Hypothalamus (tissue), 51 donors: ENCODE data around the gene GRM7.

Experiments
- DNase-seq, 51 donors: peaks; one replicate each; lab custom pipeline; 2025; lab: John Stamatoyannopoulos, UW

Gene GRM7

DNA sequence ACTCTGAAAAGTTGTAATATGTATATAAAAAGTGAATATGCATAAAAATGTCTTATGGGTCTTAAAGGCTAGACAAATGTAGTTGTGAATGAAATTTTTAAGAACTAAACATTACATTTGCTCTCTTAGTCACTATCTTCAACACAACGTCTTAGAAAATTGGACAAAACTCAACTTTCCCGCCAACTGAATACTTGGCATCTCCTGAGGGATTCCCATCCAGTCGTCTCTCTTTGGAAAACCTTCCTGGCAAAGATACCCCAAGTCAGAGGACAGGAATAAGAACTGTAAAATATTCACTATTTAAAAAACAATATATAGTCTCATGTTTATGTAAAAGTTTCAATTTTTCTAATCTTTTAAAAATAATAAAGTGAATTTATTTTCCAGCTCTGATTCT lies 354.8 kb downstream of the GRM7 start:
- no peak for DNase-seq

DNA sequence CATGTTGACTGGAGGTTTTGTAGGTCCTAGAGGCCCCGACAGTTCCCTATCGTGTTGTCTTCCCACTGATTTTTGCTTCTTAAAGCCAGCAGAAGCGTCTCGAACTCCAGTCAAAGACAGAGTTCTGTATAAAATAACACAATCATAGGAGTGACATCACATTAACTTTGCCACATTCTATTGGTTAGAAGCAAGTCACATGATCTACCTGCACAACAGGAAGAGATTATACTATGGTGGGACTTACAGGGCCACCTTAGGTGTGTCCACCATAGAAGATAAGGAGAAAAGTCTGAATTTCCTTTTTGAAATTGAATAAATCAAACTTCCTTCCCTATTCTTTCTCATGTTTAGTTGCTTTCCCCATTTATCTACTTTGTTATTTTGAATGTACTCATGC lies 365.5 kb downstream of the GRM7 start:
- DNase-seq, result no peak

DNA sequence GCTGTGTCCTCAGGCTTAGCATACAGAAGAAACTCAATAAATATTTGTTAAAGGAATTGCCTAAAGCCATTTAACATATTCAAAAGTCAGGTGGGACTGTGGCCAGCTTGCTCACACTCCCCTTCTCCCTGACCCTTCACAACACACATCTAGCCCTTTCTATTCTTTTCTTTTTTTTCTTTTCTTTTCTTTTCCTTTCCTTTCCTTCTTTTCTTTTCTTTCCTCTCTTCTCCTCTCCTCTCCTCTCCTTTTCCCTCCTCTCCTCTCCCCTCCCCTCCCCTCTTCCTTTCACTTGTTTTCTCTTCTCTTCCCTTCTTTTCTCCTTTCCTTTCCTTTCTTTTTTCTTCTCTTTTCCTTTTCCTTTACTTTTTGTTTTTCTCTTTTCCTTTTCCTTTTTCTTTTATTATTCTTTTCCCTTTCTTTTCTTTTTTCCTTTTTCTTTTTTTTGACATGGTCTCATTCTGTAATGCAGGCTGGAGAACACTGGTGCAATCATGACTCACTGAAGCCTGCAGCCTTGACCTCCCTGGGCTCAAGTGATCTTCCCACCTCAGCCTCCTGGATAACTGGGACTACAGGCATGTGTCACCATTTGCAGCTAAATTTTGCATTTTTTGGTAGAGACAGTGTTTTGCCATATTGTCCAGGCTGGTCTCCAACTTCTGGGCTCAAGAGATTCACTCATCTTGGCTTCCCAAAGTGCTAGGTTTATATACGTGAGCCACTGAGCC lies 377.8 kb downstream of the GRM7 start:
- no peak for DNase-seq

DNA sequence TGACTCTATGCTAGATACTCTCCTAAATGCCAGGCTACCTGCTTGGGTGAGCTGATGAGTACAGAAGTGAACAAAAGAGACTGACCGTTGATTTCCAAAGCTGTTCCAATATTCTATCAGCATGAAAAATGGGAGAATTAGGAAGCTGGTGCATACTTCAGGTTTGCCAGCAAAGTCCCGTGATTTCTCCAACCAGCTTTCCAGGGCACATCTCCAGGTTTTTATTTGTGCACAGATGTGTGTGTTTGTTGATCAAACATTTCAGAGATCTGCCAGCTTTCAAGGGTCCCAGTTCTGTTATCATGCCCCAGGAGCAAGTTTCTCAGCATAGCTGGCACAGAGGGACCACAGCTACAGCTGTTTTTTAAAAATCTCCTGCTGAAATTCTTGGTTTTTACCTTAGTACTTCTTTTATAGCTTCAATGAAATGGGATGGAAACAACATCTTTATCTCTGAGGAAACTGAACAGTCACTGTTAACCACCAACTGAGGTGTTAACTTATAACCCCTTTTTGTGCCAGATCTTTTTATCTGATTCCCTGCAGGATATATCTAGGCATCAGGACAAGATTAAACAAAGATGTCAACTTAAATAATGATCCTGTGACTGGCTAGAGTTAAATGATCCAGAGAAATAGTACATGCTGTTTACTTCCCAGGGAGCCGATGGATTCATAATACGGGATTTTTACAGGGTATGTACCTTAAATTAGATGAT lies 380.8 kb downstream of the GRM7 start:
- DNase-seq, result no peak

DNA sequence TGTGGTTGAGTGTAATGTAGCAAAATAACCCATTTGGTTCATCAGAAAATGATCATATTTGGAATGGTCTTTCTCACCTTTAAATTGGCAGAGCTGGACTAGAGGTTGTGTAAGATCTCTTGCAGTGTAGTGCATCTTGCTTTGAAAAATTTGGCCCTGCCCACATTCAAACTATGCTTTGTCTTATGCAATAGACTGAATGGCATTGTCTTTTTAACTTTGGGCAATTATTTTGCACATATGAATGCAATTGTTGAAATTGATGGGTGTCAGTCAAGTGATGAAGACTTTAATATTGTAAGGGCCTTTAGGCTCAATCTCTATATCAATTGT lies 381.4 kb downstream of the GRM7 start:
- DNase-seq, result no peak

DNA sequence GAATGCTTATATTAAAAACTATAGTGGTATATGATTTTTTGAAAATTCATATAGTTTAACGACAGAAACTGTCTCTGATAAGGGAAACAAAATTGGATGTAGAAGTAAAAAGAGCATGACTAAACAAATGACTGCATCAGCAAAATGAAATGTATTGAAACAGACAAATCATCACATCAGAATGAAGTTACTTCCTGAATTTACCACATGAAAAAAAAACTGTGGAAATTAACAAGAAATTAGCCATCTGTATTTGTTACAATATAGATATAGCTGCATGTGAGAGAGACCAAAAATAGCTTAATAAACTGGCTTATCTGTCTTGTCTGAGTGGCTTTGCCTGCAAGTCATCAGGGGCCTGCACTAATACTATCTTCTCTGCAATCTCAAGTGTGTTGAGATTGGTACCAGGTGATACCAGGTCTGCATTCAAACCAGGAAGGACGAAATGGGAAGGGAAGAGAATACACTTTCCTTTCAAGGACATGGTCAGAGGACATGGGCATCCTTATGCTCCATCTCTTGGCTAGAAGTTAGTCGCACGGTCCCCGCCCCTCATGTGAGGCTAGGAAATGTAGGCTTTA lies 388.7 kb downstream of the GRM7 start:
- no peak for DNase-seq

DNA sequence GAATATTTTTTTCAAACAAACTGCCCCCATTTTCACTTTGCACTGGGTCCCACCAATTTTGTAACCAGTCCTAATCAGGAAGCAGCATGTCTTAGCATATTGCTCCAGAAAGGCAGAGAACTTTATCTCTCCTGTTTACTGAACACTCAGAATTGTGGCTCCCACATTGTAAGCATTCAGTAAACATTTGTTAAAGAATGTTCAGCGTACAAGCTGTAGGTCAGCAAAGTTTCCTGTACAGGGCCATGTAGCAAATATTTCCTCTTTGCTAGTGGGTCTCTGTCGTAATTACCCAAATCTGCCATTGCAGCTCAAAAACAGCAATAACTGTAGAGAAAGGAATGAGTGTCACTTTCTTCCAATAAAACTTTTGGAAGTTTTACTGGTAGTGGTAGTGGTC lies 393.3 kb downstream of the GRM7 start:
- DNase-seq, result no peak

DNA sequence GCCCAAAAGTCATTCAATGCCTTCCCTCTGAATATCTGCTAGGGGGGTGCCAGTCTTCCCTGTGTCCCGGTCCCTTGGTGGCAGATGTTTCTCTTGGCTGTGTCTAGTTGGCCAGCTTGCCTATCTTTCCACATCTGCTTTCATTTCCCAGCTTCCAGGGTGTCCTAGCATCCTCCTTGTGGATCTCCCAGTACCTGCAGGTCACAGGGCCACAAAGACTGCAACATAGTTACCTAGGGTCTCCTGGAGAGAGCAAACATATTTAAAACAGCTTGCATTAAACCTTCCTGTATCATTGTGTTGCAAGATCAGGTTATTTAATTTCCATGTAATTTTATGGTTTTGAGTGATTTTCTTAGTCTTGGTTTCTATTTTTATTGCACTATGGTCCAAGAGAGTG lies 400.1 kb downstream of the GRM7 start:
- no peak for DNase-seq

DNA sequence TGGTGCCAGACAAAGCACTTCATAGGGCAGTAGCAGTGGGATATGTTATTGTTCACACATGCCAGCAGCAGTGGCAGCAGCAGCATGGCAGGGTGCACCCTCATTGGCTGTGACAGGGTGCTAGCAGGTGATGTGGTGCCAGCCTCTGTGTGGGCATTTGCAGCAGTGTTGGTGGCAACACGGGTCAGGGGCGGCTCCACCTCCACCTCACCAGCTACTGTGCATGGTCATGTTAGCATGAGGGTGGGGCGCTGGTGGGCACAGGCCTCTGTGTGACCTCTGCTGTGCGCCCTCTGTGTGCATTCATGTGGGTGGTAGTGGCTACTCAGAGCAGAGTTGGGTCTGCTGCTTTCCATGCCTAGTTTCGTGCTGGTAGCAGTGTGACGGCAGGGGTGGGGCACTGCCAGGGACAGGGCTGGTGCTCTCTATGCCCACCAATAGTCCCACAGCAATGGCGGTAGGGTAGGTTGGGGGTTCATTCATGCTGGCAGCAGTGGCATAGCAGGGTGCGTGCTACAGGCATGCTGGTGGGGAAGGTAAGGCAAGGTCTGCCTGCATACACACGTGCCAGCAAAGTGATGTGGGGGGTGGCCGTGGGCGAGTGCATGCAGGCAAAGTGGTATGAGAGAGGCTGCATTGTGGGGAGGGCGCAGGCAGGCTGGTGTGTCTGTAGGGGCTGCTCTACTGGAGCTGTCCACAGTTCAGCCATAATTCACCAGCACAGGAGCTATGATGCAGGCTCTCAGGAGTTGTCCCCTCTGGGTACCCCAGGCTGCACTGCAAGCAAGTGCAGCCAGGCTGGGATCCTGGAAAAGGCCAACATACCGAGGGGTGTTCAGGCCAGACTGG lies 402.7 kb downstream of the GRM7 start:
- DNase-seq, result peak in 1 of 51 donors; percentile 1

DNA sequence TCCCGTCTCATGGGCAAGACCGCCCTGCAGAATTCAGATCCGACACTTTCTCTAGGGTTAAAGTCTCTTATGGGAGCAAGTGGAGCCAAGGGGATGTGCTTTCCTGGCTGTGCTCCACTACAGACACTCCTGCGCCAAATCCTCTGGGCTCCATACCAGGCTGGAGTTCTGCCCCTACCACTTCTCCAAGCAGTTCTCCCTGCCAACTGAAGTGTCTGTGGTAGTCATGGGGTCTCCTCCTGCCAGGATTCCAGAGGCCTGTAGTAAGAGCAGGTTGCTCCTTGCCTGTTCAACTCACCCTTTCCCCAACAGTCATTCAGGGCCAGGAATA lies 403.2 kb downstream of the GRM7 start:
- no peak for DNase-seq

DNA sequence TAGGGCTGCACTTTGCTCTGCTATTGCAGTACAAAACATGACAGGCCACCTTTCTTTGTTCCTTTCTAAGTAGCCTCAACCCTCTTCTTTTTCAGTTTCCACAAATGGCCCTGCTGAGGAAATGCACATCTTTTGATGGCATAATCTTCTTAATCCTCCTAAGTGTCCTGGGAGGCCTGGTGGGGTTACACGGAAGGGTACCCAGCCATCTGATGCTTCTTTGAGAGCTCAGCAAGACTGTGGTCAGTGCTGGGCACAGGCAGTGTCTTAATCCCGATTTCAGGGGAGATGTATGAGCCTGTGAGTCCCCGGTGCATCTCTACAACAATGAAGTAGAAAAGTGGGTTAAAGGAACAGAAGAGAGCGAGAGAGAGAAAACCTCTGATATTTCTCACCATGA lies 404.8 kb downstream of the GRM7 start:
- DNase-seq, result no peak

DNA sequence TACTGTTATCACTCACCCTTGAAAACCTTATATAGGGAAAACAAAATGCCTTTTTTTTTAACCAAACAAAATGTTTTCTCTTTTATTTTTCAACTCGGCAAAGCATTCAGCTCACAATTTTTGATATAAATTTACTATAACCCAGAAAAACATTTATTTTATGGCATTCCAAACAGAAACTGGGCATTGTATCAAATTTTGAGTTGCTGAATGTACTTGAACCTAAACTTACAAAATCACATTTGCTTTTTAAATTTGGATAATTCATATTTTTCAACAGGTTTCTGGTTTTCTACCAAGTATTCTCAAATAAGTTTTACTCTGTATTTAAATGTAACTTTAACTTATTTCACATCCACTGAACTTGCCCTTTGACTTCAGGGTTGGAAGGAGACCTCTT lies 405.6 kb downstream of the GRM7 start:
- DNase-seq, result no peak

DNA sequence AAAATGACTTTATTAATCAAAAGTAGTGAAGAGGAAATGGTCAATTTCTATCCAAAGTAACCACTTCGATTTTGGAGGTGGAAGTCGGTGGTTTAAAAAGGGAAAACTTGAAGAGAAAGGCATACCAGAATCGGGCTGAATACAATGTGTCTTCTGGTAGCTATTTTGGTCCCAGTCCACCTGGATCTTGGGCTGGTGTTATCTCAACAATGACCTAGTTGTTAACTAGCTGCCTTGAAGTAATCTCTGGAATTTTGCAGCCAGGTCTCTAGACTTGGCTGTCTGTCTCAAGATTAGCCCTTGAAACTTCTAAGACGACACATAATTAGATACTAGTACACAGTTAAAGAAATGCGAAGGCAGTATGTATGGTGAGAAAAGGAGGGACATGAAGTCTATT lies 409.8 kb downstream of the GRM7 start:
- DNase-seq, result no peak

DNA sequence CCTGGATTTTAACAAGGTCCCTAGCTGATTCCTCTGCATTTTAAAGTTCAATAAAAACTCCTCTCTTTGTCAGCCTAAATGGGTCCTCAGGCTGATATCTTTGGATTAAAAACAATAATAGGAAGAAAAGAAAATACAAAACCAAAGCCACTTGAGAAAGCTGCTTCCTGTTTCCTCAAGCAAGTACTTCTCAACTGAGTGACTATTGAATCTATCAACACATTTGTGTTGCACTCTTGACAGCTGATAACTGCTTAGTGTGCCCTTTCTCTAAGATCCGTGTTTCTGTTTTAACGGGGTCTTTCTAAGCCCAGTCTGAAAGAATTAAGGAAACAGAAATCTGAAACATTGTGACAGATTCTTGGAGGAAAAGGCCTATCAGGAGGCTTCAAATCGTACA lies 410.7 kb downstream of the GRM7 start:
- DNase-seq, result no peak

DNA sequence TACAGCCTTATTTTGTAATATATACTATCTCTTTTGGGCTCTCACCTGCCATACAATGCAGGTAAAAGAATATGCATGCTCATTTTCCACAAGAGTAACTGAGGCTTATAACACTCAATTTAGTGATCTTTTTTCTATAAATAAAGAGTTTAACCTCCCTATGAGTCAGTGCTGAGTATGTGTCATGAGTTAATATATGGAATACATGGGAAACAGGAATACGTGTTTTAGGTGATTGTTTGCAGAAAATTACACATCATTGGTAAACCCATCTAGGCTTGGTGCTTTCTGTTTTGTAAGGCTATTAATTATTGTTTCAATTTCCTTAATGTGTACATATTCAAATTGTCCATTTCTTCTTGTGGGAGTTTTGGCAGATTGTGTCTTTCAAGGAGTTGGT lies 411.3 kb downstream of the GRM7 start:
- no peak for DNase-seq

DNA sequence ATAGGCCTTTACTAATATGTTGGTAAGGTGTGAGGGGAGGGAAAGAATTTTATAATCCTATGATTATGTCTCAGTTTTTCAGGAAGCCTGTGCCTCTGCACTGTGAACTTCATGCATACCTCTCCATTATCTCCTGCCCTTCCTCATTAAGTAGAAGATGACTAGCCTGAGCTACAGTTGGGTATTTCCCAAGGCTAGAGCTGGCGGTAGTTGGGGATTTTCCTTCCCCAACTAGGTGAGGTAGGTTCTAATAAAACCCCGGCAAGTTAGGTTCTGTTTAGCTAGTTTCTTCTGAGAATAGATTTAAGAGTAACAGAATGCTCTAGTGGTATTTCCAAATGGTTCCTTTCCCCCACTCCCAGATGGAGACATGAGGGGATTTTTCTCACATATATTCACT lies 414.5 kb downstream of the GRM7 start:
- no peak for DNase-seq

DNA sequence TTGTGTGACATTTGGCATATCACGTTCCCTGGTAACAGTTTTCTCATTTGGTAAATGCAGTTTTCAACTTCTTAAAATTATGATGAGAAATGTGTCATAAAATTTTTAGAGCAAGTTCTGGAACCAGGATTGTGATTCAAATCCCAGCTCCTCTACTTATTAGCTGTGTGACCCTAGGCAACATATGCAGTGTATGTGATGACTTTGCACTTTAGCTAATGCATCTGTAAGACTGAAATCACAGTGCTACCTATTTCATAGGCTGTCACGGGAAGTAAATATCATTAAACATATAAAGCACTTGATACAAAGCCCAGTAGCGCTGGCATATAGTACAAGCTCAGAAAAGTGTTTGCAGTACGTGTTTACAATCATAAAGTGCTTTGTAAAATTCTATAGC lies 419.4 kb downstream of the GRM7 start:
- no peak for DNase-seq

DNA sequence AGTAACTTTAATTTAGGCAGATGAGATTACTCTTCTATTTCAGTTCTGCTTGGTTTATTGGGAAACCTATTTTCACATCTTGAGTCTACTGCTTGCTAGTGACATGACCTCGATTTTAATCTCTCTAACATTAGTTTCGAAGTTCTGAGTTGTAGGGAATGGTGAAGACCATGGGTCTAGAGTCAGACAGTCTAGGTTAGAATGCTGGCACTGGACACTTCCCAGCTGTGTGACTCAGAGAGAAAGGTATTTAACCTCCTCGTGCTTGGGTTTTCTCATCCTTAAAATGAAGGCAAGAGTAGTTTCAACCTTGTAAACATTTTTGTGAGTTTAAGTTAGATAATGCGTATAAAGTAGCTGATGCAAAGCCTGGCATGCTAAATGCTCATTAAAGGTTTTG lies 422.1 kb downstream of the GRM7 start:
- no peak for DNase-seq

DNA sequence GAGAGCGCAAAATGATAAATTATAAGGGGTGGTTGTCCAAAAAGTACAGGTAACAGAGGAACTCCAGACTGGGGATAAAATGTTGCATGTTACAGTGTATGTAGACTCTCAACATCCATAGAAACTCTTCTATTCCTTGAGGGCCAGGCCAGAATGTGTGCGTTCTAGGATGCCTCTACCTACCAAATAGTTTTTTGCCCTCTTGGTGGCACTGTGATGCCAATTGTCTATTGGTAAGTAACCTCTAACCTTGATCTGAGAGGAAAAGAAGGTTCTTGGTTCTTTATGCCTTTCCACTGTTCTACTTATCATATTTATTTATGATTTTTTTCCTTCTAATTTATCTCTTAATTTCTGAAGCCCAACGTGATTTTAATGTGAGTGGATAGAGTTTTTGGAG lies 424.6 kb downstream of the GRM7 start:
- no peak for DNase-seq

DNA sequence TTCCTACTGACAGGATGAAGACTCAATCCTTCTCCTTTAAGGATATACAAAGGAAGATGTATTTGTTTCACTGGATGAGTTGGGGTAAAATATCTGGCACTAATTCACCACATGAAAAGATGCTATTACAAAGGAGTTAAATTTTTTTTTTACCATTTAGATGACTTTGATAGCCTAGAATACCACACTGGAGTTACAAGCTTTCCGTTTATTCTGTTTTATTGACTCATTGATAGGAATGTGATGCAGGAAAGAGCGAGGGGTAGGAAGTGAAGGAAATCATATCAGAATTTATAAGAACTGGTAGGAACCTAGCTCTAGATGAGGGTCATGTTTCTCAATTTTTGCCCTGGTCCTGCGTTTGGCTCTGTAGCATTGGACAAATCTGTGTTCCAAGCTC lies 427.2 kb downstream of the GRM7 start:
- DNase-seq, result no peak

DNA sequence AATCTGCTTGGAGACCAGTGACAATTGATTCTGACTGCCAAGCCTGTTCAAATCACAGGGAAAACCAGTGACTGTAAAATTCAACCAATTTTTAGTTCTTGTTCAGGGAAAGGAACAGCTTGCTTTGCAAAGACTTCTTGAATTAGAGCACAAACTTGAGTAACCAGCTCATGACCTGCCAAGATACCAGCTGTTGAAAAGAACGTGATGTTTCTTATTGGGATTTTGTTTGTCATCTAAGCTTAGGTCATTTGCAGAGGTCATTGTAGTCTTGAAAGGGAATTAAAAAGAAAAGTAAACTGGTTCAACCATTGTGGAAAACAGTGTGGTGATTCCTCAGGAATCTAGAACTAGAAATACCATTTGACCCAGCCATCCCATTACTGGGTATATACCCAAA lies 428.2 kb downstream of the GRM7 start:
- DNase-seq, result no peak
